ENCODE results near the gene PLXNA2.

- TF ChIP-seq, protein P1, sequence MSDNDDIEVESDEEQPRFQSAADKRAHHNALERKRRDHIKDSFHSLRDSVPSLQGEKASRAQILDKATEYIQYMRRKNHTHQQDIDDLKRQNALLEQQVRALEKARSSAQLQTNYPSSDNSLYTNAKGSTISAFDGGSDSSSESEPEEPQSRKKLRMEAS (IDR thresholded peaks at IDR 0.05) = no peak
- TF ChIP-seq, protein P2, sequence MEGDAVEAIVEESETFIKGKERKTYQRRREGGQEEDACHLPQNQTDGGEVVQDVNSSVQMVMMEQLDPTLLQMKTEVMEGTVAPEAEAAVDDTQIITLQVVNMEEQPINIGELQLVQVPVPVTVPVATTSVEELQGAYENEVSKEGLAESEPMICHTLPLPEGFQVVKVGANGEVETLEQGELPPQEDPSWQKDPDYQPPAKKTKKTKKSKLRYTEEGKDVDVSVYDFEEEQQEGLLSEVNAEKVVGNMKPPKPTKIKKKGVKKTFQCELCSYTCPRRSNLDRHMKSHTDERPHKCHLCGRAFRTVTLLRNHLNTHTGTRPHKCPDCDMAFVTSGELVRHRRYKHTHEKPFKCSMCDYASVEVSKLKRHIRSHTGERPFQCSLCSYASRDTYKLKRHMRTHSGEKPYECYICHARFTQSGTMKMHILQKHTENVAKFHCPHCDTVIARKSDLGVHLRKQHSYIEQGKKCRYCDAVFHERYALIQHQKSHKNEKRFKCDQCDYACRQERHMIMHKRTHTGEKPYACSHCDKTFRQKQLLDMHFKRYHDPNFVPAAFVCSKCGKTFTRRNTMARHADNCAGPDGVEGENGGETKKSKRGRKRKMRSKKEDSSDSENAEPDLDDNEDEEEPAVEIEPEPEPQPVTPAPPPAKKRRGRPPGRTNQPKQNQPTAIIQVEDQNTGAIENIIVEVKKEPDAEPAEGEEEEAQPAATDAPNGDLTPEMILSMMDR (IDR thresholded peaks at IDR 0.05) = no peak
- TF ChIP-seq MYC (IDR thresholded peaks at IDR 0.05; ENCODE audit: borderline replicate concordance, low read length) = no peak
- TF ChIP-seq EP300 (IDR thresholded peaks at IDR 0.05) = no peak
- no peak for TF ChIP-seq BHLHE40 (IDR thresholded peaks at IDR 0.05; ENCODE audit: low read depth, low read length)
- no peak for TF ChIP-seq SMC3 (IDR thresholded peaks at IDR 0.05)
- no peak for TF ChIP-seq JUNB (IDR thresholded peaks at IDR 0.05)
- TF ChIP-seq POLR2A (IDR thresholded peaks at IDR 0.05; ENCODE audit: low read length) = no peak
- TF ChIP-seq CHD4 (IDR thresholded peaks at IDR 0.05; ENCODE audit: borderline replicate concordance) = no peak
- TF ChIP-seq TP53 (CRISPR knock-in tag; IDR thresholded peaks at IDR 0.05) = no peak
- no peak for TF ChIP-seq JUN (IDR thresholded peaks at IDR 0.05)
Measured at GRCh38 chr1:208174200-208174599, 70.0 kb downstream of the PLXNA2 start.
